GM12878 (cell line): ENCODE results near the gene TTYH3. TPM values are rescaled to one million over a fixed set of nuclear protein-coding genes. Genes with fewer than 3 reads are reported as not detected.

Experiments used
- ATAC-seq: fragments of 200-7000 bp; cut with Tn5 transposase; 3 replicates; pipeline ENCODE4 v1.9.1; 2020; ENCODE audit warnings: mild to moderate bottlenecking, moderate library complexity
- BruUV-seq: library from RNA; stranded (reverse); fragments of 400-500 nt; replicated peaks from 2 replicates; lab custom pipeline; 2021; lab: Mats Ljungman, UMichigan
- CTCF ChIA-PET: fragments of 300-600 bp; sonication (Branson Sonifier 250); formaldehyde crosslinking; extraction: SDS; loops from one replicate; lab custom pipeline; 2021; ENCODE audit warnings: inconsistent platforms; lab: Yijun Ruan, JAX
- POLR2A ChIA-PET: fragments of 350-600 bp; formaldehyde crosslinking; extraction: SDS; loops from one replicate; lab custom pipeline; 2021; ENCODE audit warnings: inconsistent platforms; lab: Charles Lee
- RAD21 ChIA-PET: fragments of 300-600 bp; sonication (Branson Sonifier 250); formaldehyde crosslinking; loops from one replicate; lab custom pipeline; 2023; ENCODE audit warnings: antibody characterized with exemption; ENCODE audit not compliant: unreplicated experiment; lab: Charles Lee
- SMC1A ChIA-PET: fragments of 300-600 bp; sonication (Branson Sonifier 250); formaldehyde crosslinking; loops from one replicate; lab custom pipeline; 2023; ENCODE audit not compliant: unreplicated experiment, uncharacterized antibody; lab: Charles Lee
- DNase-seq: peaks from one replicate; pipeline ENCODE4 v3.0.0-alpha.2; 2011; ENCODE audit warnings: low read depth, low spot score
- FAIRE-seq: peaks from 3 replicates; lab custom pipeline; 2011; peaks lifted over from hg19 to GRCh38; lab: Jason Lieb, UNC
- H2AFZ ChIP-seq: 2 replicates; pipeline ENCODE4 v1.6.0; 2011; ENCODE audit warnings: low read depth, low read length, control low read depth; ENCODE audit not compliant: control insufficient read depth
- H3K27ac ChIP-seq: 2 replicates; pipeline ENCODE4 v1.5.1; 2011; ENCODE audit warnings: control low read depth; ENCODE audit not compliant: control insufficient read depth, insufficient read depth
- H3K27me3 ChIP-seq, 2 experiments: replicated peaks in 1 of 2; 2 replicates each; pipeline versions ENCODE4 v1.6.0 to v1.6.1; 2011; ENCODE audit warnings: low read length in 1 of 2; ENCODE audit not compliant: control insufficient read depth in 2 of 2, insufficient read depth in 2 of 2
- H3K36me3 ChIP-seq, 2 experiments: 2 replicates each; pipeline ENCODE4 v1.5.1; 2011; ENCODE audit warnings: low read length in 1 of 2; ENCODE audit not compliant: control insufficient read depth in 2 of 2, insufficient read depth in 2 of 2
- H3K4me1 ChIP-seq: 2 replicates; pipeline ENCODE4 v1.6.1; 2011; ENCODE audit warnings: mild to moderate bottlenecking, low read length, moderate library complexity, mixed read lengths; ENCODE audit not compliant: control insufficient read depth, insufficient read depth
- H3K4me2 ChIP-seq: 2 replicates; pipeline ENCODE4 v1.6.0; 2011; ENCODE audit warnings: control low read depth; ENCODE audit not compliant: control insufficient read depth, insufficient read depth
- H3K4me3 ChIP-seq: fragments of 200-600 bp; sonication (generic); 2 replicates; pipeline ENCODE4 v1.5.1; 2016
- H3K79me2 ChIP-seq: 2 replicates; pipeline ENCODE4 v1.6.0; 2011; ENCODE audit warnings: low read length; ENCODE audit not compliant: control insufficient read depth, insufficient read depth
- H3K9ac ChIP-seq: 2 replicates; pipeline ENCODE4 v1.8.0; 2011; ENCODE audit warnings: low read length, control low read depth, mixed read lengths; ENCODE audit not compliant: control insufficient read depth, insufficient read depth
- H3K9me3 ChIP-seq: replicated peaks from 3 replicates; pipeline ENCODE4 v1.5.1; 2011; ENCODE audit warnings: mild to moderate bottlenecking, low read length; ENCODE audit not compliant: control insufficient read depth, insufficient read depth
- H4K20me1 ChIP-seq: 2 replicates; pipeline ENCODE4 v1.6.0; 2011; ENCODE audit not compliant: control insufficient read depth, insufficient read depth
- FOXM1 ChIP-seq: IDR thresholded peaks from 2 replicates; pipeline ENCODE4 v1.6.1; 2012; ENCODE audit warnings: low read depth, mild to moderate bottlenecking, inconsistent platforms, low read length, moderate library complexity
- HDAC2 ChIP-seq: fragments of 200-600 bp; sonication (generic); IDR thresholded peaks from 2 replicates; pipeline ENCODE4 v1.6.1; 2017
- PAX8 ChIP-seq: fragments of 450-650 bp; IDR thresholded peaks from 2 replicates; pipeline ENCODE4 v1.6.1; 2017; ENCODE audit warnings: mild to moderate bottlenecking, moderate library complexity
- PML ChIP-seq: IDR thresholded peaks from 2 replicates; pipeline ENCODE4 v1.6.1; 2012; ENCODE audit warnings: low read length, inconsistent platforms
- RCOR1 ChIP-seq: conservative IDR thresholded peaks from 2 replicates; pipeline ENCODE4 v1.6.1; 2012; ENCODE audit warnings: low read depth, low read length, improper control_type of control experiment
- SIN3A ChIP-seq: IDR thresholded peaks from 2 replicates; pipeline ENCODE4 v1.6.1; 2012; ENCODE audit warnings: low read depth, low read length, improper control_type of control experiment
- ZNF207 ChIP-seq: fragments of 450-650 bp; IDR thresholded peaks from 2 replicates; pipeline ENCODE4 v1.6.1; 2014; ENCODE audit warnings: antibody characterized with exemption, mild to moderate bottlenecking, borderline replicate concordance
- WGBS: methylation state at CpG from one replicate; pipeline ENCODE4 v1.1.6; 2016; ENCODE audit warnings: low lambda C conversion rate; ENCODE audit not compliant: insufficient replicate concordance, insufficient coverage; ENCODE audit errors: missing lambda C conversion rate; 5-methylcytosine and 5-hydroxymethylcytosine counted together
- in situ Hi-C: fragments of 300-500 bp; cut with MboI; formaldehyde crosslinking; loops from 9 replicates; pipeline ENCODE4 v1.14.3; 2018; ENCODE audit warnings: mixed read lengths
- intact Hi-C: fragments of 100-400 bp; cut with micrococcal nuclease; formaldehyde crosslinking; loops from one replicate; pipeline ENCODE4 v1.14.2; 2022; ENCODE audit not compliant: unreplicated experiment
- polyA plus RNA-seq, 11 experiments: library from polyadenylated mRNA; depleted of rRNA in 4 of 11; unstranded in 6 of 11; stranded (reverse) in 5 of 11; fragments of >200 nt; fragmentation: Nextera tagmentation in 4 of 11; fragmentation: Illumina TruSeq in 1 of 11; extraction: Ambion mirVana in 4 of 11; extraction: Trizol in 1 of 11; gene quantifications; 1 replicate in 1 of 11; 2 replicates in 10 of 11; pipeline versions ENCODE4 v1.2.1 to v1.2.3, GENCODE V29; 2011 to 2016; ENCODE audit warnings: inconsistent platforms in 2 of 11, missing spikeins in 2 of 11, low read depth in 1 of 11
- total RNA-seq, 4 experiments: library from RNA; depleted of rRNA in 3 of 4; stranded (reverse); fragments of >200 nt in 3 of 4; fragmentation: Illumina TruSeq in 1 of 4; extraction: Trizol in 1 of 4; gene quantifications; 2 replicates each; pipeline versions ENCODE4 v1.2.1 to v1.2.3, GENCODE V29; 2013 to 2021
- TF ChIP-seq, protein P1 (sequence below): fragments of 450-650 bp; conservative IDR thresholded peaks from 2 replicates; pipeline ENCODE4 v1.6.1; 2017; ENCODE audit warnings: mild to moderate bottlenecking, moderate library complexity
- TF ChIP-seq, protein P2 (sequence below): IDR thresholded peaks from 2 replicates; pipeline ENCODE4 v1.6.1; 2012; ENCODE audit warnings: mild to moderate bottlenecking, low read depth, low read length
- TF ChIP-seq, protein P3 (sequence below): fragments of 450-650 bp; formaldehyde crosslinking; IDR thresholded peaks from 2 replicates; pipeline ENCODE4 v1.5.0; 2022; ENCODE audit warnings: mild to moderate bottlenecking, missing genetic modification characterization
- TF ChIP-seq, protein P4 (sequence below): fragments of 450-650 bp; IDR thresholded peaks from 2 replicates; pipeline ENCODE4 v1.6.1; 2017; ENCODE audit warnings: mild to moderate bottlenecking

Gene TTYH3
- total and polyA plus RNA-seq, 10 of the 15 experiments (the other 5 are each of a cell fraction or from before 2014, with no cell fraction given), result 0.79 to 71.4 (median 10.5) TPM

DNA sequence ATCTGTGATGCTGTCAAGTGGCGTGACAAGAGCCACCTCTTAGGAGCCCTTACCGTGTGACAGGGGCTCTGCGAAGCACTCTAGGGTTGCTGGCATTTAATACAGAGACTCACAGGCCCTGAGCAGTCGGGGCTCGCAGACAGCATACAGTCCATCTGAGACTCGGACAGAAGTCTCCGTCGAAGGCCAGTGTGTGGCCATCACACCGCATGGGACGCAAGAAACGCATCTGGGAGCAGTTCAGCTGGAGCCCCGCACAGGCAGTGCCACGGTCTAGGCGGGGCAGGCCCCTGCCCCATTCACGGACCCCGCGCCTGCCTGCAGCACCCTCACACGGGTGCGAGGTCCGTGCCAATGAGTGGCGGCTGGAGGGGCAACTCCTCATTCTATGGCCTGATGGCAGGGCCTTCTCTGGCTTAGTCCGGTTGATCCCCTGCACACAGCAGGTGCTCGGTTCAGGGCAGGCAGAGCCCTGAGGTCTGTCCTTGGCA, 39.4 kb upstream of the TTYH3 start (continued):
- TF ChIP-seq, protein P1, sequence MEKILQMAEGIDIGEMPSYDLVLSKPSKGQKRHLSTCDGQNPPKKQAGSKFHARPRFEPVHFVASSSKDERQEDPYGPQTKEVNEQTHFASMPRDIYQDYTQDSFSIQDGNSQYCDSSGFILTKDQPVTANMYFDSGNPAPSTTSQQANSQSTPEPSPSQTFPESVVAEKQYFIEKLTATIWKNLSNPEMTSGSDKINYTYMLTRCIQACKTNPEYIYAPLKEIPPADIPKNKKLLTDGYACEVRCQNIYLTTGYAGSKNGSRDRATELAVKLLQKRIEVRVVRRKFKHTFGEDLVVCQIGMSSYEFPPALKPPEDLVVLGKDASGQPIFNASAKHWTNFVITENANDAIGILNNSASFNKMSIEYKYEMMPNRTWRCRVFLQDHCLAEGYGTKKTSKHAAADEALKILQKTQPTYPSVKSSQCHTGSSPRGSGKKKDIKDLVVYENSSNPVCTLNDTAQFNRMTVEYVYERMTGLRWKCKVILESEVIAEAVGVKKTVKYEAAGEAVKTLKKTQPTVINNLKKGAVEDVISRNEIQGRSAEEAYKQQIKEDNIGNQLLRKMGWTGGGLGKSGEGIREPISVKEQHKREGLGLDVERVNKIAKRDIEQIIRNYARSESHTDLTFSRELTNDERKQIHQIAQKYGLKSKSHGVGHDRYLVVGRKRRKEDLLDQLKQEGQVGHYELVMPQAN, result no peak
- TF ChIP-seq, all 136 proteins: peak for 0

DNA sequence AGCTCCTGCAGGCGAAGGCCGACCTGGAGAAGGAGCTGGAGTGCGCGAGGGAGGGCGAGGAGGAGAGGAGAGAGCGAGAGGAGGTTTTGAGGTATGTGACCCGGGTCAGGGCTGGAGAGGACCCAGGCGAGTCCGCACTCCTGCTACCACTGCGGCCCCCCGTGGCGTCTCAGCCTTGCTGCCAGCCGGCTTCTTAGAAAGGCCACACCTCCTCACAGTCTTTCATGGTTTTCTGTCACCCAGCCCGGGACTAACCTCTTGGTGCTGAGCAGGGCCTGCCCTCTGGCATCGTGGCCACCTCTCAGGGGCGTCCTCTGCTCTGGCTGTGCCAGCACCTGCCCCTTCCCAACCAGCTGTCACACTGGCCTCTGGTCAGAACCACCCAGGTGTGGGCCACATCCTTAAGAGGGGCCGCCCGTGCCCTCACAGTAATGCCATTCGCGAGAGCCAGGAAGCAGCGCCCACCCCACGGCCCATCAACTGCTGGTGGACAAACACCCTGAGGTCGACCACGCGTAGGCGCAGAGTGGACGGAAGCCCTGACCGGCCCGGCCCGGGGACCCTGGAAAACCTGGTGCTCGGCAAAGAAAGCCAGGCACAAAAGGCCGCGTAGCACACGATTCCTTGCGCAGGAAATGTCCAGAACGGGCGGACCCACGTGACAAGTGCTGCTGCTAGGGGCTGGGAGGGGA, 38.6 kb upstream of the TTYH3 start:
- Histone ChIP-seq H3K4me1 (no peaks in the 10 kb centered on the region), H3K79me2 (no peaks in the 10 kb centered on the region), H4K20me1 (no peaks in the 10 kb centered on the region), H3K4me2 (no peak overlapping the region), H3K27ac (no peak overlapping the region), H3K9me3 (no peaks in the 10 kb centered on the region), H3K4me3 (no peak overlapping the region), H3K27me3 (no peaks in the 10 kb centered on the region), H3K36me3 (no peaks in the 10 kb centered on the region; a peak in 1 of 4 replicates), H3K9ac (no peak overlapping the region), H2AFZ (no peak overlapping the region)
- ChIA-PET SMC1A (no interaction called here), CTCF (no interaction called here), RAD21 (no interaction called here), POLR2A (no interaction called here)
- BruUV-seq, result no TSS peak
- DNase-seq (no peak), FAIRE-seq (no peak), ATAC-seq (no peak)
- 89% methylated on average over 38 of the region's 38 CpGs for WGBS
- in situ Hi-C loops, result no loop called here
- intact Hi-C loops, result no loop called here
- TF ChIP-seq ZNF207, result no peak
- no peak for TF ChIP-seq HDAC2
- TF ChIP-seq, protein P2, sequence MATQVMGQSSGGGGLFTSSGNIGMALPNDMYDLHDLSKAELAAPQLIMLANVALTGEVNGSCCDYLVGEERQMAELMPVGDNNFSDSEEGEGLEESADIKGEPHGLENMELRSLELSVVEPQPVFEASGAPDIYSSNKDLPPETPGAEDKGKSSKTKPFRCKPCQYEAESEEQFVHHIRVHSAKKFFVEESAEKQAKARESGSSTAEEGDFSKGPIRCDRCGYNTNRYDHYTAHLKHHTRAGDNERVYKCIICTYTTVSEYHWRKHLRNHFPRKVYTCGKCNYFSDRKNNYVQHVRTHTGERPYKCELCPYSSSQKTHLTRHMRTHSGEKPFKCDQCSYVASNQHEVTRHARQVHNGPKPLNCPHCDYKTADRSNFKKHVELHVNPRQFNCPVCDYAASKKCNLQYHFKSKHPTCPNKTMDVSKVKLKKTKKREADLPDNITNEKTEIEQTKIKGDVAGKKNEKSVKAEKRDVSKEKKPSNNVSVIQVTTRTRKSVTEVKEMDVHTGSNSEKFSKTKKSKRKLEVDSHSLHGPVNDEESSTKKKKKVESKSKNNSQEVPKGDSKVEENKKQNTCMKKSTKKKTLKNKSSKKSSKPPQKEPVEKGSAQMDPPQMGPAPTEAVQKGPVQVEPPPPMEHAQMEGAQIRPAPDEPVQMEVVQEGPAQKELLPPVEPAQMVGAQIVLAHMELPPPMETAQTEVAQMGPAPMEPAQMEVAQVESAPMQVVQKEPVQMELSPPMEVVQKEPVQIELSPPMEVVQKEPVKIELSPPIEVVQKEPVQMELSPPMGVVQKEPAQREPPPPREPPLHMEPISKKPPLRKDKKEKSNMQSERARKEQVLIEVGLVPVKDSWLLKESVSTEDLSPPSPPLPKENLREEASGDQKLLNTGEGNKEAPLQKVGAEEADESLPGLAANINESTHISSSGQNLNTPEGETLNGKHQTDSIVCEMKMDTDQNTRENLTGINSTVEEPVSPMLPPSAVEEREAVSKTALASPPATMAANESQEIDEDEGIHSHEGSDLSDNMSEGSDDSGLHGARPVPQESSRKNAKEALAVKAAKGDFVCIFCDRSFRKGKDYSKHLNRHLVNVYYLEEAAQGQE, result no peak
- TF ChIP-seq PML, result no peak
- TF ChIP-seq FOXM1, result no peak
- TF ChIP-seq, protein P3, sequence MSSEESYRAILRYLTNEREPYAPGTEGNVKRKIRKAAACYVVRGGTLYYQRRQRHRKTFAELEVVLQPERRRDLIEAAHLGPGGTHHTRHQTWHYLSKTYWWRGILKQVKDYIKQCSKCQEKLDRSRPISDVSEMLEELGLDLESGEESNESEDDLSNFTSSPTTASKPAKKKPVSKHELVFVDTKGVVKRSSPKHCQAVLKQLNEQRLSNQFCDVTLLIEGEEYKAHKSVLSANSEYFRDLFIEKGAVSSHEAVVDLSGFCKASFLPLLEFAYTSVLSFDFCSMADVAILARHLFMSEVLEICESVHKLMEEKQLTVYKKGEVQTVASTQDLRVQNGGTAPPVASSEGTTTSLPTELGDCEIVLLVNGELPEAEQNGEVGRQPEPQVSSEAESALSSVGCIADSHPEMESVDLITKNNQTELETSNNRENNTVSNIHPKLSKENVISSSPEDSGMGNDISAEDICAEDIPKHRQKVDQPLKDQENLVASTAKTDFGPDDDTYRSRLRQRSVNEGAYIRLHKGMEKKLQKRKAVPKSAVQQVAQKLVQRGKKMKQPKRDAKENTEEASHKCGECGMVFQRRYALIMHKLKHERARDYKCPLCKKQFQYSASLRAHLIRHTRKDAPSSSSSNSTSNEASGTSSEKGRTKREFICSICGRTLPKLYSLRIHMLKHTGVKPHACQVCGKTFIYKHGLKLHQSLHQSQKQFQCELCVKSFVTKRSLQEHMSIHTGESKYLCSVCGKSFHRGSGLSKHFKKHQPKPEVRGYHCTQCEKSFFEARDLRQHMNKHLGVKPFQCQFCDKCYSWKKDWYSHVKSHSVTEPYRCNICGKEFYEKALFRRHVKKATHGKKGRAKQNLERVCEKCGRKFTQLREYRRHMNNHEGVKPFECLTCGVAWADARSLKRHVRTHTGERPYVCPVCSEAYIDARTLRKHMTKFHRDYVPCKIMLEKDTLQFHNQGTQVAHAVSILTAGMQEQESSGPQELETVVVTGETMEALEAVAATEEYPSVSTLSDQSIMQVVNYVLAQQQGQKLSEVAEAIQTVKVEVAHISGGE (CRISPR knock-in tag), result no peak
- no peak for TF ChIP-seq PAX8
- TF ChIP-seq SIN3A, result no peak
- TF ChIP-seq, protein P4, sequence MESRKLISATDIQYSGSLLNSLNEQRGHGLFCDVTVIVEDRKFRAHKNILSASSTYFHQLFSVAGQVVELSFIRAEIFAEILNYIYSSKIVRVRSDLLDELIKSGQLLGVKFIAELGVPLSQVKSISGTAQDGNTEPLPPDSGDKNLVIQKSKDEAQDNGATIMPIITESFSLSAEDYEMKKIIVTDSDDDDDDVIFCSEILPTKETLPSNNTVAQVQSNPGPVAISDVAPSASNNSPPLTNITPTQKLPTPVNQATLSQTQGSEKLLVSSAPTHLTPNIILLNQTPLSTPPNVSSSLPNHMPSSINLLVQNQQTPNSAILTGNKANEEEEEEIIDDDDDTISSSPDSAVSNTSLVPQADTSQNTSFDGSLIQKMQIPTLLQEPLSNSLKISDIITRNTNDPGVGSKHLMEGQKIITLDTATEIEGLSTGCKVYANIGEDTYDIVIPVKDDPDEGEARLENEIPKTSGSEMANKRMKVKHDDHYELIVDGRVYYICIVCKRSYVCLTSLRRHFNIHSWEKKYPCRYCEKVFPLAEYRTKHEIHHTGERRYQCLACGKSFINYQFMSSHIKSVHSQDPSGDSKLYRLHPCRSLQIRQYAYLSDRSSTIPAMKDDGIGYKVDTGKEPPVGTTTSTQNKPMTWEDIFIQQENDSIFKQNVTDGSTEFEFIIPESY, result no peak
- TF ChIP-seq RCOR1, result no peak
